Esophagus squamous epithelium (tissue), 5 donors: ENCODE data around the gene KLHDC9. TPM values are rescaled to one million over a fixed set of nuclear protein-coding genes. Genes with fewer than 3 reads are reported as not detected.
"Not testable (repeated sequence)": the region's sequence is repeated elsewhere in the genome, so short reads cannot be mapped to it uniquely, and the experiment has no call there.

ENCODE experiments used
- DNase-seq: peaks from one replicate; lab custom pipeline; 2025; lab: John Stamatoyannopoulos, UW
- H3K27ac ChIP-seq, 4 donors: fragments of 200-600 bp; sonication (generic); one replicate each; pipeline ENCODE4 v1.5.1; 2016 to 2019; ENCODE audit warnings: mild to moderate bottlenecking in 1 of 4
- H3K27me3 ChIP-seq, 4 donors: fragments of 200-600 bp; sonication (generic); 1 replicate in 3 of 4; 2 replicates in 1 of 4; pipeline versions ENCODE4 v1.5.1 to v1.6.0; 2017 to 2021; ENCODE audit warnings: antibody characterized with exemption in 1 of 4
- H3K36me3 ChIP-seq, 3 donors: fragments of 200-600 bp; sonication (generic); one replicate each; pipeline ENCODE4 v1.5.1; 2016 to 2019
- H3K4me1 ChIP-seq, 3 donors: fragments of 200-600 bp; sonication (generic); one replicate each; pipeline ENCODE4 v1.5.1; 2017 to 2019
- H3K4me3 ChIP-seq, 4 donors: fragments of 200-600 bp; sonication (generic); 1 replicate in 3 of 4; 2 replicates in 1 of 4; pipeline ENCODE4 v1.5.1; 2016 to 2019; ENCODE audit warnings: mild to moderate bottlenecking in 2 of 4, moderate library complexity in 1 of 4
- H3K9me3 ChIP-seq, 3 donors: fragments of 200-600 bp; sonication (generic); one replicate each; pipeline ENCODE4 v1.5.1; 2016 to 2019
- CTCF ChIP-seq, 6 experiments: fragments of 450-650 bp in 4 of 6; fragments of 200-600 bp in 2 of 6; sonication (generic) in 2 of 6; IDR thresholded peaks; one replicate each; pipeline ENCODE4 v1.5.1; 2016 to 2019; ENCODE audit warnings: antibody characterized with exemption in 6 of 6, mild to moderate bottlenecking in 4 of 6, moderate library complexity in 4 of 6
- POLR2A ChIP-seq, 4 donors: fragments of 450-650 bp; IDR thresholded peaks; one replicate each; pipeline ENCODE4 v1.6.1; 2017; ENCODE audit warnings: antibody characterized with exemption in 4 of 4, mild to moderate bottlenecking in 4 of 4, moderate library complexity in 3 of 4
- WGBS, 2 donors: methylation state at CpG; one replicate each; pipeline ENCODE4 v1.1.5; 2018; 5-methylcytosine and 5-hydroxymethylcytosine counted together
- intact Hi-C: fragments of 100-400 bp; cut with DNase I; formaldehyde crosslinking; loops from one replicate; pipeline ENCODE4 v1.15.0; 2022
- total RNA-seq, 4 donors: library from RNA; depleted of rRNA; stranded (reverse); fragments of >200 nt; gene quantifications; one replicate each; pipeline ENCODE4 v1.1.0, GENCODE V29; 2016
- donor health status: DM: yes; HTN: yes; CAD: no.

KLHDC9 gene
- total RNA-seq, 4 donors from 2014 or later, result 0.31 to 2.7 (median 1.7) TPM

GRCh38 chr1:161111527-161111926 lies 13.4 kb downstream of the KLHDC9 start:
- 84 to 87% methylated on average over 2 of the region's 2 CpGs for WGBS, 2 donors
- no peak overlapping the region for H3K4me3 ChIP-seq
- intact Hi-C loops, result no loop called here

GRCh38 chr1:161113915-161114314 lies 15.8 kb downstream of the KLHDC9 start:
- intact Hi-C loops, result no loop called here
- TF ChIP-seq POLR2A (IDR thresholded peaks at IDR 0.05) (no peak), CTCF (IDR thresholded peaks at IDR 0.05) (no peak)
- H3K9me3 ChIP-seq, result no peaks in the 10 kb centered on the region
- H3K4me1 ChIP-seq, result peaks cover 16 to 67% (median 25%) of the 10 kb centered on the region in 3 donors
- H3K27ac ChIP-seq, result no peak overlapping the region
- no peak overlapping the region for H3K4me3 ChIP-seq
- H3K36me3 ChIP-seq, result peaks cover 0 to 9% (median 0%) of the 10 kb centered on the region in 3 donors
- no peak for DNase-seq
- H3K27me3 ChIP-seq, result no peaks in the 10 kb centered on the region
- WGBS, 2 donors, result 67 to 75% methylated on average over 1 of the region's 1 CpG

More at GRCh38 chr1:161111527-161111926, 13.4 kb downstream of the KLHDC9 start:
- TF ChIP-seq CTCF (IDR thresholded peaks at IDR 0.05) (no peak), POLR2A (IDR thresholded peaks at IDR 0.05) (no peak)
- Histone ChIP-seq H3K36me3 (peaks cover 0 to 14% (median 0%) of the 10 kb centered on the region in 3 donors), H3K27ac (no peak overlapping the region), H3K27me3 (no peaks in the 10 kb centered on the region), H3K9me3 (no peaks in the 10 kb centered on the region), H3K4me1 (peaks cover 4 to 52% (median 13%) of the 10 kb centered on the region in 3 donors)
- no peak for DNase-seq

DNA sequence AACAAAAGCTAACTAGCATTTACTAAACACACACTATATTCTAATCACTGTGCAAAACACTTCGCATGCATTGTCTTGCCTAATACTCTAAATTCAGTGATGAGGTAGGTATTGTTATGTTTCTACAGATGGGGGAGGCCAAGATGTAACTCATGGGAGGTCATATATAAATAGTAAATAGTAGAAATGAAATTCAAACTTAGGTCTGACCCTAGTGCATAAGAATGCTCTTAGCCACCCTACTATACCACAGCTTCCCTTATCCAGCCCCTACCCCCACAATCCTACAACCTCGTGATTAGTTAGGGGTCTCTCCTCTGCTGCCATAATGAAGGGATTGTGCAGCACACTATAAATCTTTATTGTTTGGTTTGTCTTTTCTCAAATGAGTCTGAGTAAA lies 16.4 kb downstream of the KLHDC9 start:
- Histone ChIP-seq H3K9me3 (no peaks in the 10 kb centered on the region), H3K27me3 (no peaks in the 10 kb centered on the region), H3K4me3 (no peak overlapping the region), H3K36me3 (peaks cover 0 to 7% (median 0%) of the 10 kb centered on the region in 3 donors), H3K27ac (peak overlapping the region in 1 of 4 donors; percentile 1), H3K4me1 (peaks cover 22 to 73% (median 32%) of the 10 kb centered on the region in 3 donors)
- 80% methylated on average over 2 of the region's 2 CpGs for WGBS, 2 donors
- no peak for DNase-seq
- intact Hi-C loops, result no loop called here
- TF ChIP-seq POLR2A (IDR thresholded peaks at IDR 0.05) (no peak), CTCF (IDR thresholded peaks at IDR 0.05) (no peak)

GRCh38 chr1:161115132-161115711 lies 17.1 kb downstream of the KLHDC9 start:
- Histone ChIP-seq H3K9me3 (no peaks in the 10 kb centered on the region), H3K4me1 (peaks cover 27 to 80% (median 38%) of the 10 kb centered on the region in 3 donors), H3K36me3 (peaks cover 0 to 5% (median under 1%) of the 10 kb centered on the region in 3 donors), H3K27me3 (no peaks in the 10 kb centered on the region), H3K4me3 (no peak overlapping the region), H3K27ac (peak overlapping the region; percentile 16 to 63 (median 48))
- TF ChIP-seq POLR2A (IDR thresholded peaks at IDR 0.05) (no peak), CTCF (IDR thresholded peaks at IDR 0.05) (no peak)
- DNase-seq, result no peak
- 45 to 49% methylated on average over 12 of the region's 12 CpGs for WGBS, 2 donors
- intact Hi-C loops, result no loop called here

- H3K27me3 ChIP-seq, H3K4me3 ChIP-seq, intact Hi-C loops, DNase-seq, H3K9me3 ChIP-seq: not testable (repeated sequence)
- H3K4me1 ChIP-seq, result peaks cover 27 to 86% (median 38%) of the 10 kb centered on the region in 3 donors
- H3K36me3 ChIP-seq, result peaks cover 4 to 12% (median 7%) of the 10 kb centered on the region in 3 donors
- peak overlapping the region in 3 of 4 donors; percentile 18 to 43 (median 40) for H3K27ac ChIP-seq
- WGBS, 2 donors, result 83 to 84% methylated on average over 6 of the region's 6 CpGs
These were observed 17.8 kb downstream of the KLHDC9 start for GRCh38 chr1:161115961-161116360.
